Measurements from ENCODE around the gene RASGEF1C. TPM values are rescaled to one million over a fixed set of nuclear protein-coding genes. Genes with fewer than 3 reads are reported as not detected.

Gene RASGEF1C
- total RNA-seq, 1 experiment from 2014 or later, result 0.29 TPM

DNA sequence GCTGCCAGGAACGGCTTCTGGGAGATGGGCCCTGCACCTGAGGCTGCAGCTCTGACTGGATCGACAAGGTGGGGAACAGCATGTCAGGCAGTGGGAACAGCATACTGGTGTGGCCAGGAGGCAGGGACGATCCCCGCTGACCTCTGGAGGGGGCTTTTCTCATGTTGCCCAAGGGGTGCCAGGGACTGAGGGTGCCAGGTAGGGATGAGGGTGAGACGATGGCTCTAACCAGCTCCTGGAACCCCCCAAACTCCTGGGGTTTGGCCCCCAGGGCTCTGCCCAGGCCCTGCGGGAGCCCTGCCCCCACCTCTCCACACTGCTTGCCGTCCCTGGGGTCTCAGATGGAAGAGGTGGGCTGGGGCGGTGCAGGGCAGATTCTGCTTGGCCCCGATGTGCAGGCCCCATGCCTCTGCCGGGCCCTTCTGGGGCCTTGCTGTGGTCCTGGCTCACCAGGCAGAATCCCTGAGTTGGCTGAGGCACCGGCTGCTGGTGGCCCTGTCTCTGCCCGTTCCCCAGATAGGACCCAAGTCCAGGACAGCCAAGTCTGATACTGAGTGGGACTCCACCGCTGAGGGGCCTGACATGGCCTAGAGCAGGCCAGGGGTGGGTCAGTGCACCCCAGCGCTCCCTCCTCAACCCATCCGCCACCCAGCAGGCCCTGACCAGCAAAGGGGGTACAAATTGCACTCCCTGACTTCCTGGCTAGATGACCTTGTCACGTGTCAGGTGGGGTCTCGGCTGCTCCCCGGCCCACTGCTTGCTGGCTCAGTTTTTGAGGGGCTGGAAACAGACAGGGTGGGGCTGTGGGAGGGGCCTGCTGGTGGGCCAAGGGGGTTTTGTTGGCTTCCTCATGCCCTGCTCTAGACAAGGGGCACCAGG lies 109.0 kb downstream of the RASGEF1C start:
- Histone ChIP-seq H3K36me3 (ENCODE audit: low read depth, low read length) (no peaks in the 10 kb centered on the region), H2AFZ (ENCODE audit: low read length) (no peak overlapping the region), H3K9me2 (replicated peaks; ENCODE audit: low read length) (no peaks in the 10 kb centered on the region), H3K27ac (ENCODE audit: low read length) (no peak overlapping the region), H3K9me3 (ENCODE audit: low read length) (no peaks in the 10 kb centered on the region), H3F3A (ENCODE audit: low read length, unreplicated experiment) (no peaks in the 10 kb centered on the region), H3K4me1 (ENCODE audit: insufficient read depth, low read length) (no peaks in the 10 kb centered on the region), H3K9ac (ENCODE audit: low read length) (no peak overlapping the region), H3K4me2 (ENCODE audit: low read length) (no peak overlapping the region), H4K20me1 (ENCODE audit: low read length) (no peaks in the 10 kb centered on the region), H3K27me3 (ENCODE audit: low read length) (no peaks in the 10 kb centered on the region), H3K4me3 (ENCODE audit: low read length) (no peak overlapping the region), H3K79me2 (ENCODE audit: low read length) (no peaks in the 10 kb centered on the region)
- intact Hi-C loops (cut with micrococcal nuclease), result no loop called here
- no peak for DNase-seq
- no peak for ATAC-seq
- POLR2A ChIA-PET (ENCODE audit: unreplicated experiment), result no interaction called here
- BruUV-seq (replicated peaks), result no TSS peak
- TF ChIP-seq, protein P1, sequence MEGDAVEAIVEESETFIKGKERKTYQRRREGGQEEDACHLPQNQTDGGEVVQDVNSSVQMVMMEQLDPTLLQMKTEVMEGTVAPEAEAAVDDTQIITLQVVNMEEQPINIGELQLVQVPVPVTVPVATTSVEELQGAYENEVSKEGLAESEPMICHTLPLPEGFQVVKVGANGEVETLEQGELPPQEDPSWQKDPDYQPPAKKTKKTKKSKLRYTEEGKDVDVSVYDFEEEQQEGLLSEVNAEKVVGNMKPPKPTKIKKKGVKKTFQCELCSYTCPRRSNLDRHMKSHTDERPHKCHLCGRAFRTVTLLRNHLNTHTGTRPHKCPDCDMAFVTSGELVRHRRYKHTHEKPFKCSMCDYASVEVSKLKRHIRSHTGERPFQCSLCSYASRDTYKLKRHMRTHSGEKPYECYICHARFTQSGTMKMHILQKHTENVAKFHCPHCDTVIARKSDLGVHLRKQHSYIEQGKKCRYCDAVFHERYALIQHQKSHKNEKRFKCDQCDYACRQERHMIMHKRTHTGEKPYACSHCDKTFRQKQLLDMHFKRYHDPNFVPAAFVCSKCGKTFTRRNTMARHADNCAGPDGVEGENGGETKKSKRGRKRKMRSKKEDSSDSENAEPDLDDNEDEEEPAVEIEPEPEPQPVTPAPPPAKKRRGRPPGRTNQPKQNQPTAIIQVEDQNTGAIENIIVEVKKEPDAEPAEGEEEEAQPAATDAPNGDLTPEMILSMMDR (conservative IDR thresholded peaks at IDR 0.05; ENCODE audit: low read depth, low read length), result no peak
- TF ChIP-seq EZH2phosphoT487 (IDR thresholded peaks at IDR 0.05; ENCODE audit: borderline replicate concordance, low read length), result no peak
- TF ChIP-seq EZH2 (IDR thresholded peaks at IDR 0.05; ENCODE audit: low read length, unreplicated experiment), result no peak
- CTCF ChIA-PET, result no interaction called here

DNA sequence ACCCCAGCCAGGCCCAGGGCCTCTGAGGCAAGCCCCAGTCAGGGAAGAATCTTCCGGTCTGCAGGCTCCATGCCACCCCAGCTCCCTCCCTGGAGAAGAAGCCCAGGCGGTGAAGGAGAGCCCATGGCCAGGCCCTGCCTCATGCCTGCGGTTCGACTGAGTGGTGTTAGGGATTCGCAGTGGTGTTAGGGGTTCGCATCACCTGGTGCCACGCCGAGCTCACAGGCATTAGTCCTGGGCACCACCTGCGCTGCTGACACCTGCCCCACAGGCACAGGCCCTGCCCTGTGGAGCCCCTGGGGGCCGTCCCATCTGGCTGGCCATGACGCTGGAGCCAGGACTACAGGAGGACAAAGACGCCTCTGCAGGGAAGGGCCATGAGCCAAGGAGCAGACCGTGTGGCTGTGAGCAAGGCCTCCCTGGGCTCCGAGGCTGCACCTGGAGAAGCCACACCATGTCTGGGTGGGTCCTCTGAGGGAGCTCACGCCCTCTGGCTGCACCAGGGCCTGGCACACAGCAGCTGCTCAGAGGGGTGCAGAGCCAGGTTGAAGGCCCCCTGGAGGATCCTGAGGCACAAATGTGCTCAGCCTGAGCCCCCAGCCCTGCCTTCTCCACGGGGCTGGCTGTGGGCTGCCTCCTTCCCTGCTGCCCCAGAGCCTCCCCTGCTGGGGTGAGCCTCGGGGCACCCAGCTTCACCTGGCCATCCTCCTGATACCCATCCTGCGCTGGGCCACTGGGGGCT lies 109.8 kb downstream of the RASGEF1C start:
- ATAC-seq, result no peak
- intact Hi-C loops (cut with micrococcal nuclease), result no loop called here
- H4K20me1 ChIP-seq (ENCODE audit: low read length), result no peaks in the 10 kb centered on the region
- H3K4me1 ChIP-seq (ENCODE audit: insufficient read depth, low read length), result no peaks in the 10 kb centered on the region
- ChIA-PET POLR2A (ENCODE audit: unreplicated experiment) (no interaction called here), CTCF (no interaction called here)
- H3K36me3 ChIP-seq (ENCODE audit: low read depth, low read length), result no peaks in the 10 kb centered on the region
- BruUV-seq (replicated peaks), result no TSS peak
- H3F3A ChIP-seq (ENCODE audit: low read length, unreplicated experiment), result no peaks in the 10 kb centered on the region
- no peaks in the 10 kb centered on the region for H3K27me3 ChIP-seq (ENCODE audit: low read length)
- H3K4me2 ChIP-seq (ENCODE audit: low read length), result no peak overlapping the region
- no peak overlapping the region for H3K9ac ChIP-seq (ENCODE audit: low read length)
- no peak overlapping the region for H2AFZ ChIP-seq (ENCODE audit: low read length)
- no peak overlapping the region for H3K27ac ChIP-seq (ENCODE audit: low read length)
- no peak for TF ChIP-seq EZH2phosphoT487 (IDR thresholded peaks at IDR 0.05; ENCODE audit: borderline replicate concordance, low read length)
- TF ChIP-seq, protein P1 (conservative IDR thresholded peaks at IDR 0.05; ENCODE audit: low read depth, low read length), result no peak
- no peak for TF ChIP-seq EZH2 (IDR thresholded peaks at IDR 0.05; ENCODE audit: low read length, unreplicated experiment)
- no peaks in the 10 kb centered on the region for H3K79me2 ChIP-seq (ENCODE audit: low read length)
- no peak for DNase-seq
- no peak overlapping the region for H3K4me3 ChIP-seq (ENCODE audit: low read length)
- no peaks in the 10 kb centered on the region for H3K9me2 ChIP-seq (replicated peaks; ENCODE audit: low read length)
- H3K9me3 ChIP-seq (ENCODE audit: low read length), result no peaks in the 10 kb centered on the region

DNA sequence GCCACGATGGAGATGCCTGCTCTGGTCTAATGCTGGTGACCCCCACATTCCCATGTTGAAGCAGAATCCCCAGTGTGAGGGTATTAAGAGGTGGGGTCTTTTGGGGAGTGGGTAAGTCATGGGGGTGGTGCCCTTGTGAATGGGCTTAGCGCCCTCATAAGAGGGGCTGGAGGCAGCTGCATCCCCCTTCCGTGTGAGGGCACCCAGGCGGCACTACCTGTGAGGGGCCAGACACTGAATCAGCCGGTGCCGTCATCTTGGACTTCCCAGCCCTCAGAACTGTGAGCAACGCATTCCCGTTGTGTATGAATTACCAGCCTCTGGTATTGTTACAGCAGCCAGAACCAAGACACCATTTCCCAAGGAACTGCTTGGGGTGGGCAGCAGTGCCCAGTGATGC lies 110.5 kb downstream of the RASGEF1C start:
- no peaks in the 10 kb centered on the region for H3K36me3 ChIP-seq (ENCODE audit: low read depth, low read length)
- no TSS peak for BruUV-seq (replicated peaks)
- H4K20me1 ChIP-seq (ENCODE audit: low read length), result no peaks in the 10 kb centered on the region
- no peak overlapping the region for H3K4me3 ChIP-seq (ENCODE audit: low read length)
- no peaks in the 10 kb centered on the region for H3K27me3 ChIP-seq (ENCODE audit: low read length)
- ChIA-PET CTCF (no interaction called here), POLR2A (ENCODE audit: unreplicated experiment) (no interaction called here)
- TF ChIP-seq, protein P1 (conservative IDR thresholded peaks at IDR 0.05; ENCODE audit: low read depth, low read length), result no peak
- no peak for TF ChIP-seq EZH2 (IDR thresholded peaks at IDR 0.05; ENCODE audit: low read length, unreplicated experiment)
- TF ChIP-seq EZH2phosphoT487 (IDR thresholded peaks at IDR 0.05; ENCODE audit: borderline replicate concordance, low read length), result no peak
- H3K4me1 ChIP-seq (ENCODE audit: insufficient read depth, low read length), result no peaks in the 10 kb centered on the region
- no peak overlapping the region for H3K27ac ChIP-seq (ENCODE audit: low read length)
- H3K4me2 ChIP-seq (ENCODE audit: low read length), result no peak overlapping the region
- ATAC-seq, result no peak
- H3F3A ChIP-seq (ENCODE audit: low read length, unreplicated experiment), result no peaks in the 10 kb centered on the region
- H2AFZ ChIP-seq (ENCODE audit: low read length), result no peak overlapping the region
- H3K9me3 ChIP-seq (ENCODE audit: low read length), result no peaks in the 10 kb centered on the region
- no peak overlapping the region for H3K9ac ChIP-seq (ENCODE audit: low read length)
- intact Hi-C loops (cut with micrococcal nuclease), result no loop called here
- no peaks in the 10 kb centered on the region for H3K79me2 ChIP-seq (ENCODE audit: low read length)
- H3K9me2 ChIP-seq (replicated peaks; ENCODE audit: low read length), result no peaks in the 10 kb centered on the region
- no peak for DNase-seq

Measured in PC-3 (cell line).